Progenitor cell of endocrine pancreas (in vitro differentiated cells): Measurements from ENCODE around the gene C16orf46. TPM values are rescaled to one million over a fixed set of nuclear protein-coding genes. Genes with fewer than 3 reads are reported as not detected.
A peak's percentile ranks its signal among the peaks of the same experiment; 100 is the strongest.

Source experiments
- DNase-seq: peaks from one replicate; pipeline ENCODE4 v3.0.0; 2021; ENCODE audit warnings: low spot score; ENCODE audit not compliant: unreplicated experiment
- H3K27ac Mint-ChIP-seq: 2 replicates; pipeline ENCODE4 v1.8.0; 2021; ENCODE audit warnings: mild to moderate bottlenecking, moderate library complexity, mixed read lengths
- H3K27me3 Mint-ChIP-seq: 2 replicates; pipeline ENCODE4 v1.8.0; 2021; ENCODE audit warnings: mixed read lengths
- H3K36me3 Mint-ChIP-seq: 2 replicates; pipeline ENCODE4 v1.8.0; 2022; ENCODE audit warnings: mixed read lengths; ENCODE audit not compliant: insufficient read depth
- H3K4me1 Mint-ChIP-seq: 2 replicates; pipeline ENCODE4 v1.8.0; 2021; ENCODE audit warnings: low read depth, mixed read lengths
- H3K4me3 Mint-ChIP-seq: 2 replicates; pipeline ENCODE4 v1.8.0; 2021; ENCODE audit warnings: low read depth, mild to moderate bottlenecking, moderate library complexity, mixed read lengths
- H3K9me3 Mint-ChIP-seq: 2 replicates; pipeline ENCODE4 v1.8.0; 2021; ENCODE audit warnings: low read depth, mixed read lengths
- CTCF ChIP-seq: fragments of 200-600 bp; sonication (generic); IDR thresholded peaks from one replicate; pipeline ENCODE4 v1.5.0; 2021; ENCODE audit warnings: antibody characterized with exemption, mild to moderate bottlenecking; ENCODE audit not compliant: unreplicated experiment
- total RNA-seq: library from RNA; stranded (reverse); gene quantifications from 2 replicates; pipeline ENCODE4 v1.2.1, GENCODE V29; 2021

C16orf46 gene
- total RNA-seq, 1 donor from 2014 or later = 3.8 TPM

- TF ChIP-seq CTCF = no peak
- no peaks in the 10 kb centered on the region for H3K36me3 Mint-ChIP-seq
- H3K27ac Mint-ChIP-seq = no peak overlapping the region
- H3K27me3 Mint-ChIP-seq = no peaks in the 10 kb centered on the region
- H3K4me1 Mint-ChIP-seq = no peaks in the 10 kb centered on the region
- no peak for DNase-seq
- no peaks in the 10 kb centered on the region for H3K9me3 Mint-ChIP-seq
- no peak overlapping the region for H3K4me3 Mint-ChIP-seq
Observed at GRCh38 chr16:81101702-81102101, 24.7 kb upstream of the C16orf46 start.

- peaks cover 3% of the 10 kb centered on the region for H3K9me3 Mint-ChIP-seq
- H3K4me3 Mint-ChIP-seq = no peak overlapping the region
- no peaks in the 10 kb centered on the region for H3K27me3 Mint-ChIP-seq
- no peak for TF ChIP-seq CTCF
- H3K27ac Mint-ChIP-seq = no peak overlapping the region
- no peaks in the 10 kb centered on the region for H3K36me3 Mint-ChIP-seq
- DNase-seq = no peak
- H3K4me1 Mint-ChIP-seq = peaks cover 3% of the 10 kb centered on the region
Observed at GRCh38 chr16:81099958-81100357, 22.9 kb upstream of the C16orf46 start.

GRCh38 chr16:81097230-81097629, 20.2 kb upstream of the C16orf46 start:
- H3K27me3 Mint-ChIP-seq = no peaks in the 10 kb centered on the region
- TF ChIP-seq CTCF = no peak
- H3K36me3 Mint-ChIP-seq = no peaks in the 10 kb centered on the region
- peaks cover 7% of the 10 kb centered on the region for H3K4me1 Mint-ChIP-seq
- peaks cover 3% of the 10 kb centered on the region for H3K9me3 Mint-ChIP-seq
- no peak overlapping the region for H3K27ac Mint-ChIP-seq
- H3K4me3 Mint-ChIP-seq = no peak overlapping the region
- no peak for DNase-seq

DNA sequence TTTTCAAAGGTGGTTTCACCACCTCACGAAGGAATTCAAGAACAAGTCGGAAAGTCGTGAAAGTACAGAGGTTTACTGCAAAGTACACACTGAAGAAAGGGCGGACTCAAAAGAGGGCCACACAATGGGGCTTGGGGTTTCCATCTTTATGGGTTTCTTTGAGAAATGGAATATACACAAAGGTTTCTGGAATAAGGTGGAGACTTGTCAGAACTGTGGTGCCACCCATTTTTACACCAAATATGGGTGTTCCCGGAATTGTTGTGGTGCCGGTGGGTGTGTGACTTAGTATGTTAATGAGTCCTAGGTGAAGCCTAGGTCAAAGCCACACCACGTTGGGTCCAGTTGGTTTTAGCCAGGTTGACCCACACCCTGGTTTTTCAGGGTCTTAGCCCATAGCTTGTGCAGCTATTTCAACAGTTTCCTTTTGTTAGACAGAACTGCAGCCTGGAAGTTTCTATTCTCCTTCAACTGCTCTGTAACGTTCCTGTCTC, 19.7 kb upstream of the C16orf46 start:
- H3K4me3 Mint-ChIP-seq = peak overlapping the region; percentile 69
- no peaks in the 10 kb centered on the region for H3K27me3 Mint-ChIP-seq
- TF ChIP-seq CTCF = no peak
- peaks cover 1% of the 10 kb centered on the region for H3K36me3 Mint-ChIP-seq
- peaks cover 3% of the 10 kb centered on the region for H3K9me3 Mint-ChIP-seq
- peak overlapping the region; percentile 38 for H3K27ac Mint-ChIP-seq
- no peak for DNase-seq
- peaks cover 7% of the 10 kb centered on the region for H3K4me1 Mint-ChIP-seq

DNA sequence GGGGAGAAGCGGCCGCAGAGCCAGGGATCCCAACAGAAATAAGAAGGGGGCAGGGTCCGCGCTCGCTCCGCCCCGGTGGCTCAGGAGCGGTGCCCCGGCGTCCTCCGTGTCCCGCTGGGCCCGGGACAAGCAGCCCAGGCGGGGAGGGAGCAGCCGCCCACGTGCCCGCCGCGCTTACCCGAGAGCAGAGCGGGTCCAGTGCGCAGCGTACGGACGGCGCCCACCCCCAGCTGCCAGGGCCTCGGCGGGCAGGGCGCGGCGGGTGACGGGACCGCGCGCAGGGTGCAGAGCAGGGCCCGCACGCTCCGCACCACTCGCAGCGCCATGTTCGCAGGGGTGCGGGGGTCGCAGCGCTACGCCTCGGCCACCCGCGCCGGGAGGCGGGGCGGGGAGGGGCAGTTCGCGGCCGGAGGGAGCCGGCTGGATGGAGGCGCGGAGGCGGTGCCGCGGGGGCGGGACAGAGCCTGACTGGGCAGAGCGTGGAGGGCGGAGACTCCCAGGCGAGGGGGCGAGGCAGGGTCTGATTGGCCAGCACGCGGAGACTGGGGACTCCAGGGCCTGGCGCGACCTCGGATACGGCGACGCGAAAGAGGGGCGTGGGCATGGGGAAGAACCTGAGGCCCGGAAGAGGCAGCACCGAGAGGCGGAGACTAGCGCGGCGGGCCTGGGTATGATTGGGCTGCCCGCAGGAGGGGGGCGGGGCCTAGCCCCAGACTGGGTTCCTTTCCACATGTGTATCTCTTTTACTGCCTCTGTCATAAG, 19.1 kb upstream of the C16orf46 start, which contains the start of gene GCSH:
GCSH (minus strand) TSS at position 443 of the 762 bp plus-strand sequence; CDS start at position 326, 117 bp downstream.
- no peak for TF ChIP-seq CTCF
- peaks cover 1% of the 10 kb centered on the region for H3K36me3 Mint-ChIP-seq

More for the DNA sequence above, 19.1 kb upstream of the C16orf46 start, which contains the start of gene GCSH:
- Mint-ChIP-seq H3K27me3 (no peaks in the 10 kb centered on the region), H3K4me3 (peak within 1 kb of the TSS; percentile 77), H3K27ac (peak within 1 kb of the TSS; percentile 38), H3K4me1 (peaks cover 7% of the 10 kb centered on the region), H3K9me3 (peaks cover 3% of the 10 kb centered on the region)
- peak; percentile 97 for DNase-seq
